Measurements from ENCODE around the gene BMP3. TPM values are rescaled to one million over a fixed set of nuclear protein-coding genes. Genes with fewer than 3 reads are reported as not detected.

The BMP3 gene
- total and polyA plus RNA-seq, 4 donors = 0.47 TPM; not detected in 3

DNA sequence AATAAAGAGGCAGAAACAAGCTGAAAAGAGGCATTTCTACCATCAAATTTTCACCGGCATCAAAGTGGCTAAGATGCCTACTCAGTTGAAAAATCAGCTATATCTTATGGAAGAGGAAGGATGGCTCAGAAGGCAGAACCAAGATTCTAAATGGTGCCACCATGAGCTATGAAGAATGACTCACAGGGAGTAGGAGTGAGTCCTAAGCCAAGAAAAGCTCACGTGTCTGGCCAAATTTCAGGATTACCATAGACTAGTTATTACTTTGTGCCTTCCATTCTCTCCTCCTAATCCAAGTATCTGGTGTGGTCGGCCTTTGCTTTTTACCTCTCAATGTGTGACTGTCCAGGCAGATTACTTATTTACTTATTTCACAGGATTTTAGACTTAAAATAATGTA is 54.8 kb downstream of the BMP3 start:
- H3K9me3 ChIP-seq (ENCODE audit: control insufficient read depth in 4 of 4, low read length in 3 of 4) = no peaks in the 10 kb centered on the region
- no peaks in the 10 kb centered on the region for H3K36me3 ChIP-seq (ENCODE audit: control insufficient read depth in 4 of 4, insufficient read depth in 3 of 4, low read depth in 1 of 4, low read length in 3 of 4)
- H3K4me3 ChIP-seq (ENCODE audit: low read depth in 1 of 3, low read length in 3 of 3) = no peak overlapping the region
- H3K4me1 ChIP-seq (ENCODE audit: control insufficient read depth in 4 of 4, insufficient read depth in 4 of 4, low read length in 3 of 4) = no peaks in the 10 kb centered on the region
- WGBS = 84% methylated on average over 3 of the region's 3 CpGs
- TF ChIP-seq CTCF (IDR thresholded peaks at IDR 0.05; ENCODE audit: low read depth, low read length, missing input control) (no peak), HNF4G (IDR thresholded peaks at IDR 0.05) (no peak), MAX (IDR thresholded peaks at IDR 0.05) (no peak), HNF4A (conservative IDR thresholded peaks at IDR 0.05) (no peak), REST (IDR thresholded peaks at IDR 0.05) (no peak), YY1 (IDR thresholded peaks at IDR 0.05) (no peak), SP1 (IDR thresholded peaks at IDR 0.05) (no peak), EGR1 (IDR thresholded peaks at IDR 0.05; ENCODE audit: low read depth in 2 of 2) (no peak), RXRA (IDR thresholded peaks at IDR 0.05) (no peak), JUND (IDR thresholded peaks at IDR 0.05) (no peak), GABPA (IDR thresholded peaks at IDR 0.05 in 1 of 2, conservative IDR thresholded peaks at IDR 0.05 in 1 of 2) (no peak)
- DNase-seq (ENCODE audit: low spot score) = no peak
- H3K27ac ChIP-seq (ENCODE audit: low read depth in 1 of 2, low read length in 2 of 2) = no peak overlapping the region
- H3K27me3 ChIP-seq (ENCODE audit: control insufficient read depth in 4 of 4, insufficient read depth in 4 of 4, low read length in 3 of 4) = peaks cover 0 to 3% (median 0%) of the 10 kb centered on the region in 4 donors
- no peak overlapping the region for H3K9ac ChIP-seq (ENCODE audit: low read depth in 1 of 2, low read length in 2 of 2)

DNA sequence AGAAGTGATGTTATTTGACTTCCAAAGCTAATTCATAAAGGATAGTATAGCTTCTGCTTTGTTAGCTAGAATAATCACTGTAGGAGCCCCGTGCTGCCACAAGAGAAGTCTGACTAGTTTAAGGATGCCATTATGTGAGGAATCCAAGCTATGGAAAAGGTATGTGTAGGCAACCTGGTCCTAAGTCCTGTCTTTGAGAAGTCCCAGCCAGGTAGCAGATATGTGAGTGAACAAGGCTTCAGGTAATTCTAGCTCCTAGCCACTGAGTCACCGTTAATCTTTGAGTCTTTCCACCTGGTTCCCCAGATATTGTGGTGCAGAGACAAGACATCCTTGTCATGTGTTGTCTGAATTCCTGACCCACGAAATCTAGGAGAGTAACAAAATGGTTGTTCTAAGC is 55.5 kb downstream of the BMP3 start:
- no peak for DNase-seq (ENCODE audit: low spot score)
- Histone ChIP-seq H3K9ac (ENCODE audit: low read depth in 1 of 2, low read length in 2 of 2) (no peak overlapping the region), H3K36me3 (ENCODE audit: control insufficient read depth in 4 of 4, insufficient read depth in 3 of 4, low read depth in 1 of 4, low read length in 3 of 4) (no peaks in the 10 kb centered on the region), H3K9me3 (ENCODE audit: control insufficient read depth in 4 of 4, low read length in 3 of 4) (no peaks in the 10 kb centered on the region), H3K4me1 (ENCODE audit: control insufficient read depth in 4 of 4, insufficient read depth in 4 of 4, low read length in 3 of 4) (no peaks in the 10 kb centered on the region), H3K27me3 (ENCODE audit: control insufficient read depth in 4 of 4, insufficient read depth in 4 of 4, low read length in 3 of 4) (peaks cover 0 to 3% (median 0%) of the 10 kb centered on the region in 4 donors), H3K27ac (ENCODE audit: low read depth in 1 of 2, low read length in 2 of 2) (no peak overlapping the region), H3K4me3 (ENCODE audit: low read depth in 1 of 3, low read length in 3 of 3) (no peak overlapping the region)
- 76% methylated on average over 3 of the region's 3 CpGs for WGBS
- TF ChIP-seq, protein P1, sequence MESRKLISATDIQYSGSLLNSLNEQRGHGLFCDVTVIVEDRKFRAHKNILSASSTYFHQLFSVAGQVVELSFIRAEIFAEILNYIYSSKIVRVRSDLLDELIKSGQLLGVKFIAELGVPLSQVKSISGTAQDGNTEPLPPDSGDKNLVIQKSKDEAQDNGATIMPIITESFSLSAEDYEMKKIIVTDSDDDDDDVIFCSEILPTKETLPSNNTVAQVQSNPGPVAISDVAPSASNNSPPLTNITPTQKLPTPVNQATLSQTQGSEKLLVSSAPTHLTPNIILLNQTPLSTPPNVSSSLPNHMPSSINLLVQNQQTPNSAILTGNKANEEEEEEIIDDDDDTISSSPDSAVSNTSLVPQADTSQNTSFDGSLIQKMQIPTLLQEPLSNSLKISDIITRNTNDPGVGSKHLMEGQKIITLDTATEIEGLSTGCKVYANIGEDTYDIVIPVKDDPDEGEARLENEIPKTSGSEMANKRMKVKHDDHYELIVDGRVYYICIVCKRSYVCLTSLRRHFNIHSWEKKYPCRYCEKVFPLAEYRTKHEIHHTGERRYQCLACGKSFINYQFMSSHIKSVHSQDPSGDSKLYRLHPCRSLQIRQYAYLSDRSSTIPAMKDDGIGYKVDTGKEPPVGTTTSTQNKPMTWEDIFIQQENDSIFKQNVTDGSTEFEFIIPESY (IDR thresholded peaks at IDR 0.05) = no peak
- TF ChIP-seq EGR1 (IDR thresholded peaks at IDR 0.05; ENCODE audit: low read depth in 2 of 2) = no peak
- no peak for TF ChIP-seq ATF3 (IDR thresholded peaks at IDR 0.05)
- no peak for TF ChIP-seq FOXA1 (IDR thresholded peaks at IDR 0.05)
- no peak for TF ChIP-seq SP1 (IDR thresholded peaks at IDR 0.05)
- no peak for TF ChIP-seq REST (IDR thresholded peaks at IDR 0.05)
- no peak for TF ChIP-seq HNF4G (IDR thresholded peaks at IDR 0.05)
- no peak for TF ChIP-seq YY1 (IDR thresholded peaks at IDR 0.05)
- TF ChIP-seq CTCF (IDR thresholded peaks at IDR 0.05; ENCODE audit: low read depth, low read length, missing input control) = no peak
- TF ChIP-seq HNF4A (conservative IDR thresholded peaks at IDR 0.05) = no peak
- no peak for TF ChIP-seq GABPA (IDR thresholded peaks at IDR 0.05 in 1 of 2, conservative IDR thresholded peaks at IDR 0.05 in 1 of 2)
- TF ChIP-seq TAF1 (conservative IDR thresholded peaks at IDR 0.05) = no peak
- no peak for TF ChIP-seq JUND (IDR thresholded peaks at IDR 0.05)
- no peak for TF ChIP-seq RXRA (IDR thresholded peaks at IDR 0.05)
- no peak for TF ChIP-seq FOXA2 (IDR thresholded peaks at IDR 0.05)
- no peak for TF ChIP-seq RAD21 (IDR thresholded peaks at IDR 0.05)
- no peak for TF ChIP-seq NR2F2 (IDR thresholded peaks at IDR 0.05)
